HEK293 (cell line): ENCODE results near the gene RPUSD1.
"Not testable (repeated sequence)": the region's sequence is repeated elsewhere in the genome, so short reads cannot be mapped to it uniquely, and the experiment has no call there.

ENCODE experiments used
- CTCF ChIA-PET: fragments of 350-600 bp; formaldehyde crosslinking; extraction: SDS; loops from one replicate; lab custom pipeline; 2021; ENCODE audit warnings: antibody characterized with exemption; lab: Yijun Ruan, JAX
- POLR2A ChIA-PET: fragments of 300-600 bp; formaldehyde crosslinking; extraction: SDS; loops from one replicate; lab custom pipeline; 2020; ENCODE audit warnings: antibody characterized with exemption, inconsistent platforms; lab: Yijun Ruan, JAX
- H3K27ac ChIP-seq: fragments of 200-500 bp; sonication (Bioruptor generic); 2 replicates; pipeline ENCODE4 v1.5.1; 2014; ENCODE audit warnings: low read depth, low read length, control low read depth, inconsistent platforms; ENCODE audit errors: extremely low read depth
- H3K36me3 ChIP-seq, 2 experiments: fragments of 200-500 bp in 1 of 2; sonication (Bioruptor generic) in 1 of 2; 1 replicate in 1 of 2; 2 replicates in 1 of 2; pipeline ENCODE4 v1.5.1; 2014 to 2017; ENCODE audit warnings: inconsistent platforms in 2 of 2, low read length in 2 of 2; ENCODE audit not compliant: control insufficient read depth in 2 of 2, insufficient read depth in 1 of 2
- H3K4me1 ChIP-seq: fragments of 200-500 bp; sonication (Bioruptor generic); 2 replicates; pipeline ENCODE4 v1.5.1; 2014; ENCODE audit warnings: mild to moderate bottlenecking, low read length, inconsistent platforms; ENCODE audit not compliant: control insufficient read depth, insufficient read depth
- H3K4me3 ChIP-seq: 2 replicates; pipeline ENCODE4 v1.5.1; 2011; ENCODE audit warnings: low read depth, mild to moderate bottlenecking, control low read depth, low read length, moderate library complexity
- H3K9me3 ChIP-seq: fragments of 200-500 bp; sonication (Bioruptor generic); 2 replicates; pipeline ENCODE4 v1.5.1; 2014; ENCODE audit warnings: low read depth, low read length, inconsistent platforms; ENCODE audit not compliant: control insufficient read depth, insufficient read depth
- BCL11A ChIP-seq: fragments of 450-650 bp; formaldehyde crosslinking; IDR thresholded peaks from 2 replicates; pipeline ENCODE4 v1.5.1; 2016; ENCODE audit warnings: low read depth, missing biosample characterization, missing genetic modification characterization
- EGR2 ChIP-seq: fragments of 450-650 bp; formaldehyde crosslinking; IDR thresholded peaks from 2 replicates; pipeline ENCODE4 v1.5.1; 2016; ENCODE audit warnings: low read depth, missing biosample characterization, missing genetic modification characterization
- OVOL3 ChIP-seq: fragments of 450-650 bp; formaldehyde crosslinking; IDR thresholded peaks from 2 replicates; pipeline ENCODE4 v1.5.1; 2016; ENCODE audit warnings: missing biosample characterization, missing genetic modification characterization
- PRDM1 ChIP-seq: fragments of 450-650 bp; formaldehyde crosslinking; IDR thresholded peaks from 2 replicates; pipeline ENCODE4; 2016; ENCODE audit warnings: missing biosample characterization, missing genetic modification characterization
- SALL2 ChIP-seq: fragments of 450-650 bp; formaldehyde crosslinking; IDR thresholded peaks from 2 replicates; pipeline ENCODE4 v1.5.0; 2017; ENCODE audit warnings: missing biosample characterization, mild to moderate bottlenecking, missing genetic modification characterization, borderline replicate concordance
- SCRT1 ChIP-seq: fragments of 450-650 bp; formaldehyde crosslinking; IDR thresholded peaks from 2 replicates; pipeline ENCODE4 v1.5.1; 2016; ENCODE audit warnings: missing biosample characterization, missing genetic modification characterization, borderline replicate concordance
- ZBTB17 ChIP-seq: fragments of 450-650 bp; formaldehyde crosslinking; IDR thresholded peaks from 2 replicates; pipeline ENCODE4 v1.5.1; 2016; ENCODE audit warnings: missing biosample characterization, missing genetic modification characterization
- ZEB2 ChIP-seq: fragments of 450-650 bp; formaldehyde crosslinking; IDR thresholded peaks from 2 replicates; pipeline ENCODE4 v1.5.1; 2016; ENCODE audit warnings: missing biosample characterization, missing genetic modification characterization
- ZFHX2 ChIP-seq: fragments of 450-650 bp; formaldehyde crosslinking; conservative IDR thresholded peaks from 2 replicates; pipeline ENCODE4 v1.5.1; 2016; ENCODE audit warnings: missing biosample characterization, missing genetic modification characterization
- ZNF132 ChIP-seq: fragments of 450-650 bp; formaldehyde crosslinking; IDR thresholded peaks from 2 replicates; pipeline ENCODE4 v1.5.1; 2017; ENCODE audit warnings: missing biosample characterization, missing genetic modification characterization, borderline replicate concordance
- ZNF155 ChIP-seq: fragments of 450-650 bp; formaldehyde crosslinking; IDR thresholded peaks from 2 replicates; pipeline ENCODE4 v1.5.1; 2016; ENCODE audit warnings: missing biosample characterization, missing genetic modification characterization
- ZNF19 ChIP-seq: fragments of 450-650 bp; formaldehyde crosslinking; IDR thresholded peaks from 2 replicates; pipeline ENCODE4; 2016; ENCODE audit warnings: missing biosample characterization, missing genetic modification characterization, low read depth
- ZNF544 ChIP-seq: fragments of 450-650 bp; formaldehyde crosslinking; IDR thresholded peaks from 2 replicates; pipeline ENCODE4 v1.5.0; 2017; ENCODE audit warnings: missing biosample characterization, missing genetic modification characterization
- TF ChIP-seq, protein P1 (sequence below): fragments of 450-650 bp; formaldehyde crosslinking; IDR thresholded peaks from 2 replicates; pipeline ENCODE4 v1.5.1; 2016; ENCODE audit warnings: missing biosample characterization, missing genetic modification characterization, low read depth
- TF ChIP-seq, protein P2 (sequence below): fragments of 450-650 bp; formaldehyde crosslinking; IDR thresholded peaks from 2 replicates; pipeline ENCODE4 v1.5.1; 2016; ENCODE audit warnings: missing biosample characterization, missing genetic modification characterization
- TF ChIP-seq, protein P3 (sequence below): fragments of 450-650 bp; formaldehyde crosslinking; IDR thresholded peaks from 2 replicates; pipeline ENCODE4 v1.5.1; 2017; ENCODE audit warnings: missing biosample characterization, missing genetic modification characterization

The RPUSD1 gene

DNA sequence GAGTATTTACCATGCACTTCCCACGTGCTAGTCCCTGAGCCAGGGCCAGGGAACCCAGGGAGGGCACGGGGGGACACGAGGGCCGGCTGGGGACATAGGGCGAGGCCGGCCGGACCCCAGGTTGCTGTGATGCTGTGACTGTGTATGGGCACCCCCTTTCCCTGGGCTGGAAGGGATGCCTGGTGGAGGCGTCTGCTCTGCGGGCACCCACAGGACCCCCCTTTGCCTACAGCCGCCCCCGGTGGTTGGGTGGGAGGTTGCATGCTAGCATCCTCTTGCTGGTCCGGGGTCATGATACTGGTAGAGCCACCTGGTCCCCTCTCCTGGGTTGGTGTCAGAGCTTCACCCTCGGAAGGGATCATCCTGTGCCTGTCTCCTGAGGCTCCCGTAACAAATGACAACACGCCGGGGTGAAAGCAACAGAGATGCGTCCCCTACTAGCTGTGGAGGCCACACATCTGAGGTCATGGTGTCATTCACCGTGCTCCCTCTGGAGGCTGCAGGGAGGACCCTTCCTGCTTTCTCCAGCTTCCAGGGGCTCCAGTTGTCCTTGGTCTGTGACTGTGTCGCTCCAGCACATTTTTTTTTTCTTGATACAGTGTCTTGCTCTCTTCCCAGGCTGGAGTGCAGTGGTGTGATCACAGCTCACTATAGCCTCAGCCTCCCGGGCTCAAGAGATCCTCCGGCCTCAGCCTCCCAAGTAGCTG, 44.2 kb downstream of the RPUSD1 start:
- Histone ChIP-seq H3K9me3 (no peaks in the 10 kb centered on the region), H3K4me1 (0 out of 2 replicates have a peak, but pooled peaks cover 2% of the 10 kb centered on the region), H3K36me3 (peaks cover 0 to 4% of the 10 kb centered on the region in 2 experiments; a peak in 2 of 3 replicates), H3K27ac (no peak overlapping the region), H3K4me3 (no peak overlapping the region)
- ChIA-PET CTCF (interaction anchor here (0.6 to 3.8 kb wide), 8 partner anchors 14 to 44 kb away, joined by 3 to 11 read pairs (median 3); partner anchors contain the start of genes CHTF18 and RPUSD1), POLR2A (no interaction called here)
- peak; percentile 40 for TF ChIP-seq EGR2 (tag by site-specific recombination)
- TF ChIP-seq, protein P1, sequence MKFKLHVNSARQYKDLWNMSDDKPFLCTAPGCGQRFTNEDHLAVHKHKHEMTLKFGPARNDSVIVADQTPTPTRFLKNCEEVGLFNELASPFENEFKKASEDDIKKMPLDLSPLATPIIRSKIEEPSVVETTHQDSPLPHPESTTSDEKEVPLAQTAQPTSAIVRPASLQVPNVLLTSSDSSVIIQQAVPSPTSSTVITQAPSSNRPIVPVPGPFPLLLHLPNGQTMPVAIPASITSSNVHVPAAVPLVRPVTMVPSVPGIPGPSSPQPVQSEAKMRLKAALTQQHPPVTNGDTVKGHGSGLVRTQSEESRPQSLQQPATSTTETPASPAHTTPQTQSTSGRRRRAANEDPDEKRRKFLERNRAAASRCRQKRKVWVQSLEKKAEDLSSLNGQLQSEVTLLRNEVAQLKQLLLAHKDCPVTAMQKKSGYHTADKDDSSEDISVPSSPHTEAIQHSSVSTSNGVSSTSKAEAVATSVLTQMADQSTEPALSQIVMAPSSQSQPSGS (tag by site-specific recombination): no peak
- TF ChIP-seq, protein P2, sequence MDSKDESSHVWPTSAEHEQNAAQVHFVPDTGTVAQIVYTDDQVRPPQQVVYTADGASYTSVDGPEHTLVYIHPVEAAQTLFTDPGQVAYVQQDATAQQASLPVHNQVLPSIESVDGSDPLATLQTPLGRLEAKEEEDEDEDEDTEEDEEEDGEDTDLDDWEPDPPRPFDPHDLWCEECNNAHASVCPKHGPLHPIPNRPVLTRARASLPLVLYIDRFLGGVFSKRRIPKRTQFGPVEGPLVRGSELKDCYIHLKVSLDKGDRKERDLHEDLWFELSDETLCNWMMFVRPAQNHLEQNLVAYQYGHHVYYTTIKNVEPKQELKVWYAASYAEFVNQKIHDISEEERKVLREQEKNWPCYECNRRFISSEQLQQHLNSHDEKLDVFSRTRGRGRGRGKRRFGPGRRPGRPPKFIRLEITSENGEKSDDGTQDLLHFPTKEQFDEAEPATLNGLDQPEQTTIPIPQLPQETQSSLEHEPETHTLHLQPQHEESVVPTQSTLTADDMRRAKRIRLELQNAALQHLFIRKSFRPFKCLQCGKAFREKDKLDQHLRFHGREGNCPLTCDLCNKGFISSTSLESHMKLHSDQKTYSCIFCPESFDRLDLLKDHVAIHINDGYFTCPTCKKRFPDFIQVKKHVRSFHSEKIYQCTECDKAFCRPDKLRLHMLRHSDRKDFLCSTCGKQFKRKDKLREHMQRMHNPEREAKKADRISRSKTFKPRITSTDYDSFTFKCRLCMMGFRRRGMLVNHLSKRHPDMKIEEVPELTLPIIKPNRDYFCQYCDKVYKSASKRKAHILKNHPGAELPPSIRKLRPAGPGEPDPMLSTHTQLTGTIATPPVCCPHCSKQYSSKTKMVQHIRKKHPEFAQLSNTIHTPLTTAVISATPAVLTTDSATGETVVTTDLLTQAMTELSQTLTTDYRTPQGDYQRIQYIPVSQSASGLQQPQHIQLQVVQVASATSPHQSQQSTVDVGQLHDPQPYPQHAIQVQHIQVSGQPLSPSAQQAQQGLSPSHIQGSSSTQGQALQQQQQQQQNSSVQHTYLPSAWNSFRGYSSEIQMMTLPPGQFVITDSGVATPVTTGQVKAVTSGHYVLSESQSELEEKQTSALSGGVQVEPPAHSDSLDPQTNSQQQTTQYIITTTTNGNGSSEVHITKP (tag by site-specific recombination): peak; percentile 54; the same call in 1 of the 2 replicates
- 0 out of 2 replicates have a peak, but pooled peaks have one; percentile 29 for TF ChIP-seq ZFHX2 (tag by site-specific recombination)
- no peak for TF ChIP-seq BCL11A

- H3K36me3 ChIP-seq, H3K9me3 ChIP-seq, H3K27ac ChIP-seq, POLR2A ChIA-PET, H3K4me3 ChIP-seq, H3K4me1 ChIP-seq: not testable (repeated sequence)
- CTCF ChIA-PET: interaction anchor here (0.9 to 3.8 kb wide), 4 partner anchors 24 to 42 kb away, joined by 3 to 11 read pairs (median 4); no protein-coding TSS in a partner anchor
Measured at GRCh38 chr16:742894-743293, 45.3 kb downstream of the RPUSD1 start.

GRCh38 chr16:741986-742629, 46.1 kb downstream of the RPUSD1 start:
- POLR2A ChIA-PET: no interaction called here
- no peaks in the 10 kb centered on the region for H3K9me3 ChIP-seq
- no peak overlapping the region for H3K4me3 ChIP-seq
- no peak overlapping the region for H3K27ac ChIP-seq
- 0 out of 2 replicates have a peak, but pooled peaks cover 2% of the 10 kb centered on the region for H3K4me1 ChIP-seq
- CTCF ChIA-PET: interaction anchor here (1.4 to 3.2 kb wide), 3 partner anchors 15 to 44 kb away, joined by 5 to 16 read pairs (median 12); no protein-coding TSS in a partner anchor
- no peak for TF ChIP-seq ZNF544
- peak; percentile 50; the same call in 1 of the 2 replicates for TF ChIP-seq ZEB2
- TF ChIP-seq, all 188 proteins: peak for 1
- H3K36me3 ChIP-seq: peaks cover 3 to 14% of the 10 kb centered on the region in 2 experiments; a peak in 2 of 3 replicates

DNA sequence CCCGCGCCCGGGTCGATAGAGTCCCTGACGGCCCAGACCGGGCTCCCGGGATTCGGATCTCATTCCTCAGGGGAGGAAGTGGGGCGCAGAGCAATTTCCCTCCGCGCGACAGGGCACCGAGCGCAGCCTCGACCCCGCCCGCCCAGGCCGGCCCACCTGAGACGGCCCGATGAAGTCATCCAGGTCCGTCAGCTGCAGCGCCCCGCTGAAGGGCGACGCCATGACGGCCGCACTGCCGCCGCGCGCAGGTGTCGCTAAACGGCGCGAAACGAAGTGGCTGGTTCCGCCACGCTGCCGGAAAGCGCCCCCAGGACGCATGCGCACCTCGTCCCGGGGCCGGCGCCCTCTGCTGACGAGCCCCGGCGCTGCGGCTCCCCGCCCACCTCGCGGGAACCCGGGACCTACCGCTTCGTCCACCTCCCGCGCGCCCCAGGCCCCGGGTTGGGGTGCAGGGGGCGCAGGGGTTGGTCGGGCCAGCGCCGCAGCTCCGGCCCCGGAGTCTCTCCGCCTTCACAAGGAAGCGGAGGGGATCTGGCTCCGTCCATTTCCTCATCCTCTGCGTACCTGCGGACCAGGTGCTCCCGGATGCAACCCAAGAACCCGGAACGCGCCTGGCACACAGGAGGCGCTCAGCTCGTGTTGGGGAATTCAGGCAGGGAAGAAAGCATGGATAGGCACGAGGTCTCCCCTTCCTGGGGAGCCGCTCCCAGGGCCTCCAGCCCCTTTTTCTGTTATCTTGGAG, 47.2 kb downstream of the RPUSD1 start, which contains the start of gene CIAO3:
TSS of gene CIAO3 (minus strand) at position 234 of the 742 bp plus-strand sequence. CDS start at position 222, 12 bp downstream.
- ChIA-PET POLR2A (interaction anchor here (0.7 to 1.7 kb wide), 9 partner anchors 9 to 48 kb away, joined by 3 to 11 read pairs (median 4); partner anchors contain the start of genes ANTKMT and CHTF18), CTCF (interaction anchor here (0.5 to 3.2 kb wide), 13 partner anchors 8 to 390 kb away, joined by 3 to 16 read pairs (median 4); partner anchors contain the start of genes ANTKMT, CCDC78 and HAGHL)
- H3K4me1 ChIP-seq: 0 out of 2 replicates have a peak, but pooled peaks cover 2% of the 10 kb centered on the region
- peak within 1 kb of the TSS; percentile 67; the same call in 1 of the 2 replicates for H3K27ac ChIP-seq
- H3K4me3 ChIP-seq: peak within 1 kb of the TSS; percentile 80
- H3K9me3 ChIP-seq: no peaks in the 10 kb centered on the region
- peaks cover 3 to 25% of the 10 kb centered on the region in 2 experiments; a peak in 2 of 3 replicates for H3K36me3 ChIP-seq
- TF ChIP-seq ZNF132 (tag by site-specific recombination) (no peak), PRDM1 (tag by site-specific recombination) (no peak), ZBTB17 (peak; percentile 72), OVOL3 (no peak), ZNF155 (tag by site-specific recombination) (no peak), ZNF19 (tag by site-specific recombination) (no peak), SALL2 (peak; percentile 58; the same call in 1 of the 2 replicates), SCRT1 (tag by site-specific recombination) (no peak)
- TF ChIP-seq, protein P3, sequence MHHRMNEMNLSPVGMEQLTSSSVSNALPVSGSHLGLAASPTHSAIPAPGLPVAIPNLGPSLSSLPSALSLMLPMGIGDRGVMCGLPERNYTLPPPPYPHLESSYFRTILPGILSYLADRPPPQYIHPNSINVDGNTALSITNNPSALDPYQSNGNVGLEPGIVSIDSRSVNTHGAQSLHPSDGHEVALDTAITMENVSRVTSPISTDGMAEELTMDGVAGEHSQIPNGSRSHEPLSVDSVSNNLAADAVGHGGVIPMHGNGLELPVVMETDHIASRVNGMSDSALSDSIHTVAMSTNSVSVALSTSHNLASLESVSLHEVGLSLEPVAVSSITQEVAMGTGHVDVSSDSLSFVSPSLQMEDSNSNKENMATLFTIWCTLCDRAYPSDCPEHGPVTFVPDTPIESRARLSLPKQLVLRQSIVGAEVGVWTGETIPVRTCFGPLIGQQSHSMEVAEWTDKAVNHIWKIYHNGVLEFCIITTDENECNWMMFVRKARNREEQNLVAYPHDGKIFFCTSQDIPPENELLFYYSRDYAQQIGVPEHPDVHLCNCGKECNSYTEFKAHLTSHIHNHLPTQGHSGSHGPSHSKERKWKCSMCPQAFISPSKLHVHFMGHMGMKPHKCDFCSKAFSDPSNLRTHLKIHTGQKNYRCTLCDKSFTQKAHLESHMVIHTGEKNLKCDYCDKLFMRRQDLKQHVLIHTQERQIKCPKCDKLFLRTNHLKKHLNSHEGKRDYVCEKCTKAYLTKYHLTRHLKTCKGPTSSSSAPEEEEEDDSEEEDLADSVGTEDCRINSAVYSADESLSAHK: peak; percentile 27; the same call in 1 of the 2 replicates
